C4-2B (cell line): Measurements from ENCODE around the gene ERFE.

Experiments
- CTCF ChIP-seq: fragments of 450-650 bp; conservative IDR thresholded peaks from 2 replicates; pipeline ENCODE4 v1.5.1; 2017; ENCODE audit warnings: mild to moderate bottlenecking
- ZFX ChIP-seq: fragments of 450-650 bp; IDR thresholded peaks from 2 replicates; pipeline ENCODE4 v1.6.1; 2017

- TF ChIP-seq CTCF: no peak
- no peak for TF ChIP-seq ZFX
Measured at GRCh38 chr2:238190445-238190844, 31.7 kb downstream of the ERFE start.
